Muscle layer of duodenum (tissue), 2 donors: Measurements from ENCODE around the gene NEUROD6.

Source experiments
- H3K27ac ChIP-seq: one replicate; pipeline ENCODE4 v1.7.0; 2013; ENCODE audit warnings: mild to moderate bottlenecking, low read length
- H3K27me3 ChIP-seq: one replicate; pipeline ENCODE4 v1.7.0; 2013; ENCODE audit warnings: low read depth, mild to moderate bottlenecking, control low read depth, low read length
- H3K36me3 ChIP-seq, 2 donors: one replicate each; pipeline ENCODE4 v1.7.0; 2013; ENCODE audit warnings: low read length in 2 of 2, control low read depth in 1 of 2, mild to moderate bottlenecking in 1 of 2; ENCODE audit not compliant: insufficient read depth in 2 of 2, control insufficient read depth in 1 of 2
- H3K4me1 ChIP-seq, 2 donors: one replicate each; pipeline ENCODE4 v1.7.0; 2013; ENCODE audit warnings: low read length in 2 of 2, mild to moderate bottlenecking in 2 of 2, control low read depth in 1 of 2, moderate library complexity in 1 of 2; ENCODE audit not compliant: insufficient read depth in 2 of 2, control insufficient read depth in 1 of 2
- H3K4me3 ChIP-seq, 2 donors: one replicate each; pipeline ENCODE4 v1.7.0; 2013; ENCODE audit warnings: low read length in 2 of 2, low read depth in 1 of 2, mild to moderate bottlenecking in 1 of 2
- H3K9me3 ChIP-seq, 2 donors: one replicate each; pipeline ENCODE4 v1.7.0; 2013; ENCODE audit warnings: low read length in 2 of 2, control low read depth in 1 of 2, mild to moderate bottlenecking in 1 of 2; ENCODE audit not compliant: control insufficient read depth in 1 of 2
- donor health status: healthy.

Gene NEUROD6

GRCh38 chr7:31340603-31341002 is at the start of gene NEUROD6:
Gene NEUROD6, minus strand, starts transcription at chr7:31340726. Its CDS starts 1,458 bp downstream, at chr7:31339268.
- Histone ChIP-seq H3K27ac (no peak within 1 kb of the TSS), H3K4me3 (no peak within 1 kb of the TSS)

GRCh38 chr7:31384466-31384865 is 43.9 kb upstream of the NEUROD6 start:
- Histone ChIP-seq H3K4me1 (no peaks in the 10 kb centered on the region), H3K27ac (no peak overlapping the region), H3K9me3 (no peaks in the 10 kb centered on the region), H3K27me3 (no peaks in the 10 kb centered on the region), H3K4me3 (no peak overlapping the region), H3K36me3 (no peaks in the 10 kb centered on the region)

More at GRCh38 chr7:31340603-31341002, at the start of gene NEUROD6:
- Histone ChIP-seq H3K36me3 (no peaks in the 10 kb centered on the region), H3K4me1 (no peaks in the 10 kb centered on the region), H3K27me3 (peaks cover 8% of the 10 kb centered on the region), H3K9me3 (no peaks in the 10 kb centered on the region)

- H3K4me3 ChIP-seq: no peak overlapping the region
- no peaks in the 10 kb centered on the region for H3K36me3 ChIP-seq
- H3K4me1 ChIP-seq: no peaks in the 10 kb centered on the region
- H3K27ac ChIP-seq: no peak overlapping the region
- H3K27me3 ChIP-seq: no peaks in the 10 kb centered on the region
- no peaks in the 10 kb centered on the region for H3K9me3 ChIP-seq
Observed at GRCh38 chr7:31382722-31383121, 42.2 kb upstream of the NEUROD6 start.

GRCh38 chr7:31373337-31374289 is 33.1 kb upstream of the NEUROD6 start:
- Histone ChIP-seq H3K4me3 (no peak overlapping the region), H3K27ac (no peak overlapping the region), H3K27me3 (no peaks in the 10 kb centered on the region), H3K9me3 (no peaks in the 10 kb centered on the region), H3K36me3 (no peaks in the 10 kb centered on the region), H3K4me1 (no peaks in the 10 kb centered on the region)

- no peaks in the 10 kb centered on the region for H3K27me3 ChIP-seq
- H3K9me3 ChIP-seq: no peaks in the 10 kb centered on the region
- H3K4me3 ChIP-seq: no peak overlapping the region
- no peaks in the 10 kb centered on the region for H3K36me3 ChIP-seq
- no peak overlapping the region for H3K27ac ChIP-seq
- no peaks in the 10 kb centered on the region for H3K4me1 ChIP-seq
Observed at GRCh38 chr7:31372231-31372959, 31.9 kb upstream of the NEUROD6 start.

GRCh38 chr7:31371621-31372020 is 31.1 kb upstream of the NEUROD6 start:
- no peaks in the 10 kb centered on the region for H3K27me3 ChIP-seq
- H3K4me1 ChIP-seq: no peaks in the 10 kb centered on the region
- H3K9me3 ChIP-seq: no peaks in the 10 kb centered on the region
- H3K27ac ChIP-seq: no peak overlapping the region
- H3K4me3 ChIP-seq: no peak overlapping the region
- no peaks in the 10 kb centered on the region for H3K36me3 ChIP-seq

- H3K4me3 ChIP-seq: no peak overlapping the region
- no peaks in the 10 kb centered on the region for H3K4me1 ChIP-seq
- no peaks in the 10 kb centered on the region for H3K9me3 ChIP-seq
- no peaks in the 10 kb centered on the region for H3K36me3 ChIP-seq
- H3K27ac ChIP-seq: no peak overlapping the region
- no peaks in the 10 kb centered on the region for H3K27me3 ChIP-seq
Observed at GRCh38 chr7:31370609-31371008, 30.1 kb upstream of the NEUROD6 start.

GRCh38 chr7:31368620-31369019 is 28.1 kb upstream of the NEUROD6 start:
- H3K4me1 ChIP-seq: no peaks in the 10 kb centered on the region
- H3K9me3 ChIP-seq: no peaks in the 10 kb centered on the region
- no peaks in the 10 kb centered on the region for H3K27me3 ChIP-seq
- H3K27ac ChIP-seq: no peak overlapping the region
- H3K4me3 ChIP-seq: no peak overlapping the region
- H3K36me3 ChIP-seq: no peaks in the 10 kb centered on the region

- Histone ChIP-seq H3K36me3 (no peaks in the 10 kb centered on the region), H3K9me3 (no peaks in the 10 kb centered on the region), H3K27ac (no peak overlapping the region), H3K27me3 (no peaks in the 10 kb centered on the region), H3K4me1 (no peaks in the 10 kb centered on the region), H3K4me3 (no peak overlapping the region)
Observed at GRCh38 chr7:31363496-31363895, 23.0 kb upstream of the NEUROD6 start.

- H3K27me3 ChIP-seq: no peaks in the 10 kb centered on the region
- no peak overlapping the region for H3K4me3 ChIP-seq
- H3K27ac ChIP-seq: no peak overlapping the region
- H3K4me1 ChIP-seq: no peaks in the 10 kb centered on the region
- no peaks in the 10 kb centered on the region for H3K9me3 ChIP-seq
- no peaks in the 10 kb centered on the region for H3K36me3 ChIP-seq
Observed at GRCh38 chr7:31363051-31363450, 22.5 kb upstream of the NEUROD6 start.

- no peaks in the 10 kb centered on the region for H3K9me3 ChIP-seq
- H3K4me1 ChIP-seq: no peaks in the 10 kb centered on the region
- no peak overlapping the region for H3K4me3 ChIP-seq
- H3K36me3 ChIP-seq: no peaks in the 10 kb centered on the region
- no peak overlapping the region for H3K27ac ChIP-seq
- H3K27me3 ChIP-seq: no peaks in the 10 kb centered on the region
Observed at GRCh38 chr7:31362401-31362800, 21.9 kb upstream of the NEUROD6 start.
